HG02623 (cell line): ENCODE data around the gene SLC38A1.

ENCODE experiments used
- ATAC-seq: cut with Tn5 transposase; IDR thresholded peaks from one replicate; pipeline ENCODE4 v1.9.1; 2021; ENCODE audit warnings: moderate library complexity; ENCODE audit not compliant: unreplicated experiment

Gene SLC38A1

GRCh38 chr12:46147144-46147543 lies 121.7 kb downstream of the SLC38A1 start:
- ATAC-seq: no peak

- ATAC-seq: no peak
Observed at GRCh38 chr12:46145881-46146280, 123.0 kb downstream of the SLC38A1 start.

- no peak for ATAC-seq
Observed at GRCh38 chr12:46144433-46144832, 124.4 kb downstream of the SLC38A1 start.

- ATAC-seq: no peak
Observed at GRCh38 chr12:46136249-46136648, 132.6 kb downstream of the SLC38A1 start.

- ATAC-seq: no peak
Observed at GRCh38 chr12:46135750-46136149, 133.1 kb downstream of the SLC38A1 start.

- ATAC-seq: no peak
Observed at GRCh38 chr12:46134852-46135251, 134.0 kb downstream of the SLC38A1 start.

- ATAC-seq: no peak
Observed at GRCh38 chr12:46134205-46134811, 134.5 kb downstream of the SLC38A1 start.

- no peak for ATAC-seq
Observed at GRCh38 chr12:46133751-46134150, 135.1 kb downstream of the SLC38A1 start.
